NCI-H2227 (cell line): ENCODE data around the gene SERPING1.

ENCODE experiments used
- DNase-seq: peaks from one replicate; lab custom pipeline; 2025; ENCODE audit not compliant: unreplicated experiment; lab: John Stamatoyannopoulos, UW

SERPING1 gene

DNA sequence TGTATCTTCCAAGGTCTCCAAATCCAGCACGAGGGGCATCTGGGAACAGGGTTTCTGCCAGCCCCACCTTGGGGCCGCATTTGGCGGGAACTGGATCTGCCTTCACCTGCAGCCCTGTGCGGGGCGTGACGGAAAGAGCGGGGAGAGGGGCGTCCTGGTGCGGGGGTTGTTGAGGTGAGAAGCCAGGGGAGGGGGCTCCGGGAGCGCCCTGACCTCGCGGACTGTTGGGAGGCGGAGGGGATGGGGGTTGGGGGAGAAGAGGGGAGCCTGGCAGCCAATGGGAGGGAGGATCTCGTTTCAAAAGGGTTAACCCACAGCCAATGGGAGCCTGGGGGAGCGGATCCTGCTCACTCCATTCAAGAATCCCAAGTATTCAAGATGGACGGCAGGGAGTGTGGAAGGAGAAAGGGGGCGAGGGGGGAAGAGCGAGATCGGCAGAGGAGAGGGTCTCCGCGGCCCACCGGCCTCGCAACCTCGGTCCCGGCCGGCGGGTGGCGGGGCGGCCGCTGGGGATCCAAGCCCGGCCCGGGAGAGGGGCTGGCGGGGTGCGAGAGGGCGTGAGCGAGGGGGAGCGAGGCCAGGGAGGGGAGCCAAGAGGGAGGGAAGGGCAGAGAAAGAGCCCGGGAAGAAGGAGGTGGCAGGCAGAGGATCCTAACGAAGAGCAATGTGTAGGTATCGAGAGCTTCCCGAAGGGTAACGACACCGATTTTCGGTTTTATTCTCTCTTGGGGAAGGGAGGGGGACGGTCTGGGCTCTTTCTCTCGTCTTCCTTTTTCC lies 40.7 kb downstream of the SERPING1 start:
- DNase-seq, result peak; percentile 89

DNA sequence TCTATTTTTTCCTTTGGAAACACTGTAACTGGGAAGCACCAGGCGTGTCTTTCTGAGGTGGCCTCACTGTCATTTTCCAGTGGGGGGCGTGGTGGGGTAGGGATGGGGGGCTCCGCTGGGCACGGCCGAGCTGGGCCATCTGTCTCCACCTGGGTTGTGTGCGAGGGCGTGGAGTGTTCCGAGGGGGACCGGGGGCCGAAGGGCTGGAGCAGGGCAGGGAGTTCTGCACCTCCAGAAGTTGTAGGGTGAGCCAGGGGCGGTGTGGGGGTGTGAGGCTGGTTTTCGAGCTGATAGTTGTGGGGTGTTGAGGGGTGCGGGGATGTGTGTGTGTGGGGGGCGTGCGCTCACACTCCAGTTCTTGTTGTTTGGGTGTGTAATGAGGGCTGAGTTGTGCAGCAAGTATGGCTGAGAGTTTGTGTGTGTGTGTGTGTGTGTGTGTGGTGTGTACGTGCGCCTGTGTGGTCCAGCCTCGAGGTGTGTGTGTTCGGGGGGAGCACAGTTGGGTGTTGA lies 41.4 kb downstream of the SERPING1 start:
- peak; percentile 60 for DNase-seq

DNA sequence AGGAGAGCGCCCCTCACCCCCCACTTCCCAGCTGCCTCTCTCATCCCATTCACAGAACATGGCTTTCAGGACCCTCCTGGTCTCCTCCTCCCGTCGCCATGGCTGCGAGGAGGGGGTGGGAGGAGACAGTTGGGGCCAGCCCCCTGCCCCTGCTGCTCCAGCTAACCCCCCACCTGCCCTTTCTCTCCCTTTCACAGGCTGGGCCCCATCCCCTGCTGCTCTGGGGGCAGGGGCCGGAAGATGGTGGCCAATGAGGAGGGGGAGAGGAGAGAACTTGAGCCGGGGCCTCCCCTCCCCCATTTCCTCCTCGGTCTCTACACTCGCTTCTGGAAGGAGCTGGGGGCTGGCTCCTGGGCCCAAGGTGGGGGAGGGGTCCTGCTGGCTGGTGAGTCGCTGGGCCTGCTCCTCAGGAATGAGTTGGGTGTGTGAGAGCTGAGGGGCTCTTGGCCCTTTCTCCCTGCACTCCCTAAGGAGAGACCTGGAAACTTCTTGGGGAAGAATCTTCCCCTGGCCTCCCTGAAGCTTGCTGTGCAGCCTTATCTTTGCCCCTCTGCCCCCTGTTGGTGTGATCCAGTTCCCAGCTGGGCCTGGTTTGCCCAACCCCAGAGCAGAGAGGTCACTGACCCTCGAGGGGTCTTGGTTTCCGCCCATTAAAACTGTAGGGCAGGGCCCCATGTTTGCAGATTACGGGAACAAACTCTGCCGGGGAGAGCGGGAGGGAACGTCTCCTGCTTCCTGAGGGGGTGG lies 42.0 kb downstream of the SERPING1 start:
- peak; percentile 93 for DNase-seq

DNA sequence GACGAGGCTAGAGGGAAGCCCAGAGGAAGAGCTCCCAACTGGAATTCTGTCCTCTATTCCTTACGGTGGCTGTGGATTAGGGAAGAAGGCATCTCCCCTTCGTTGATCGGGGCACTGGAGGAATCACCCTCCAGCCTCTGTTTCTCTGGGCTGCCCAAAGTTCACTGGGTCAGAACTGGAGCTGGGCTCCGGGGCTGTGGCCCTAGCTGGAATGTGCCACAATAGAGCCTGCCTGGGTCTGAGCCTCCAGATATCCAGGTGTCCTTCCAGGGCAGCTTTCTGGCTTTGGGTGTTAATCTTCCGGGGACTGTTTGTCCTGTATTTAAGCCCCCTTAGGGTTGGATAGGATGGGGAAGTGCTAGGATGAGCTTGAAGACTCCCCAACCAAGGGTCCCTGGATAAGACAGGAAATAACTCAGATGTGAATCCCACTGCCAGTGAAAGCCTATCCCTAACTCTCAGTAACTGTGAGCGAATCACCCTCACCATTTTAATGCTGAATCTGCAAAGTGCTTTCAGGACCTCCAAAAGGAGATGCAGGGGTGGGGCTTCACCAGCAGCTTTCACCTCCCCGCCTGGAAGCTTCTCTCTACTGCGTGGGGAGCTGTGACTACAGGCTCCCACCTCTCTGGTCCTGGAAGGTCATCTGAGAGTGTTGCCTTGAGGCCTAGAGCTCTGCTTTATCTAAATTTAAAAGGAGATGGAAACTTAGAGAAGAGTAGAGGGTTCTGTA lies 42.7 kb downstream of the SERPING1 start:
- no peak for DNase-seq

DNA sequence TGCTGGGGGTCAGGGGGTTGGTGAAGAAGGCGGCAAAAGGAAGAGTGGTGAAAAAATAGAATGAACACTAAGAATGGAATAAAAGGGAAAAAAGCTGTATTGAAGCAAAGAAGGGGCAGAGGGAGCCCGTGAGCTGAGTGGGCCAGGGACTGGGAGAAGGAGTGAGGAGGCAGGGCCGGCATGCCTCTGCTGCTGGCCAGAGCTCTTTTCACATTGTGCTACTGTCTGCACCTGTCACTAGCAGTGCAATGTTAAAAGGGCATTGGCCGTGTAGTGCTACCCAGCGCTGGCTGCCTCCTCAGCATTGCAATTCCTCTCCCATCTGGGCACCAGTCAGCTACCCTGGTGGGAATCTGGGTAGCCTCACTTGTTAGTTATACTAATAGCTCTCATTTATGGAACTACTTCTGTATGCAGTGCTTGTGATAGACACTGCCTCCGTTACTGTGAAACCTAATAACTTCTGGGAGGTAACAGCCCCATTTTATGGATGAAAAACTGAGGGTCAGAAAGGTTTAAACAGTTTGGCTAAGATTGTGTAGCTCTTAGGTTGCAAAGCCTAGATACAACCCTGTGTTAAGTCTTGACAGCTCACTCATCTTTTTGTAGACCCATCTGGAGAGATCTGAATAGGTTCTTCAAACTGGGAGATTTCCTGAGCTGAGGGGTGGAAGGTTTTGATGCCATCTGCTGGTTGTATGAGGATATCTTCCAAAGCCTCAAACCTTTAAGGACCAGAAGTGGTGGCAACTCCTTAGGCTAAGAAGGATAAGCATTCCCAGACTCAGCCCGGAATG lies 43.7 kb downstream of the SERPING1 start:
- DNase-seq, result peak; percentile 72

DNA sequence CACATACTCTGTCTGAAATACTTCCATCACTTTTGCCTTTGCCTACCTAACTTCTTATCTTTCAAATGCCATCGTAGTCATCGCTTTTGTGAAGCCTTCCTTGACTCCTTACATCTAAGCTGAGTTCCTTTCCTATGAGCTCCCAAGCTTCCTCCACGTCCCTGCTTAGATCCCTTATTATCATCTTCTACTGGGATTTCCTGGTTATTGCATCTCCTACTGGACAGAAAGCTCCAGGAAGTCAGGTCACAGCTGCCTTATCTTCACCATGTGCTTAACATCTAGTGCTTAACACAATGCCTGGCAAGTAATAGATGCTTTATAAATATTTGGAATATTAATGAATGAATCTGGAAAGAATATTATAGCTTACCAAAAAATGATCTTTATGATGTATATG lies 46.3 kb downstream of the SERPING1 start:
- no peak for DNase-seq

DNA sequence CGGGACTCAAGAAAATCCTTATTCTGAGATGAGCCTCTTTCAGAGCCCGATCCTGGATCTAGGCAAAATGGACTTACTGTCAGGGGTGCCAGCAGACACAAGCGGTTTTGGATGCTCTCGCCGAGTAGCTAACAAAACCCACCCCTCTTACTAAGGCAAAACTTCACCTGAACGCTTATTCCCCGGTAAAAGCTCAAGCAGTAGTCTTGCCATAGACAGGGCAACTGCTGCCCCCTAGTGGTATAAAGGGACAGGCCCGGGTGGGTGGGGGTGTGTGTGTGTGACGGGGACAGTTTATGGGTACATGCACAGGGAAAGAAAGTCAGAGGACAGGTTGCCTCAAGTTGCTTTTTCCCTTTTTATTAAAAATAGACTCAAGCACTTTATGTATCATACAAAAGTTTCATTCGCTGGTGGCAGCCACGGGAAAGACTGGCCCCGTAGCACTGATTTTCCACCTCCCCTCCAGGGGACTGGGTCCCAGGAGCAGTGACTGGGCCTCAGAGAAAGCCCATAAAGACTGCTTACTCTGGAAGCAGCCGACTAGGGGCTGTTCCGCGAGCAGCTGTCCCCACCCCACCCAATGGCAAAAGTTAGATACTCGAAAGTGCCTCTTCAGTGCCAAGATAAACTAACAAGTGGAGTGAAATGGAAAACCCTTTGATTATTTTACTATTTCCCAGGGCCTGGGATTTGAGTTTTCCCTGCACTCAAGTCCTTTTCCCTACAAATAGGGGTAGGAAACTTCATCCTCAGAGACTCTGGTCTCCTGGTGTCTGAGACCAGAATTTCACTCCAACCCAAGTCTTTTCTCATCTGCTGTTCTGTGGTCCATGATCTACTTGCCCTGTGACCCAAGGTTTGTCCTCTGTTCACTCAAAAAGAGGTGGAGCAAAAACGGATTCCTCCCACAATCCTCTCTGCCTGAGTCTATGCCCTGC lies 47.5 kb downstream of the SERPING1 start:
- DNase-seq, result peak; percentile 90

DNA sequence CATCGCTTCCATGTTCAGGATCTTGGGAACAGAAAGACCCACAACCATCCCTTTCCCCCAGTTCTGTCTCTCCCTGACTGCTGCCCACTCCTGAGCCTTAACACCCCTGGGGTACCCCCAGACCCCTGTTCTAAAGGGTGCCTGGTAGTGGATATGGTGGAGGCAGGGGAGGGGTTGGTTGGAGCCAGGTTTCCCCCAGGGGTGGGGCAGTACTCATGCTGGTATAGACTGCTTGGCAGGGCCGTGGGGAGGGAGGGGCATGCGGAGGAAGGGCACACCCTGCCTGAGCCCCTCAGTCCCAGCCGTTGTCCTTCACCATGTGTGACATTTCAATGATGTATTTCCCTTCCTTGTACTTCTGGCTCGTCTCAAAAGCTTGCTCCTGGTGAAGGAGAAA lies 48.2 kb downstream of the SERPING1 start:
- no peak for DNase-seq

DNA sequence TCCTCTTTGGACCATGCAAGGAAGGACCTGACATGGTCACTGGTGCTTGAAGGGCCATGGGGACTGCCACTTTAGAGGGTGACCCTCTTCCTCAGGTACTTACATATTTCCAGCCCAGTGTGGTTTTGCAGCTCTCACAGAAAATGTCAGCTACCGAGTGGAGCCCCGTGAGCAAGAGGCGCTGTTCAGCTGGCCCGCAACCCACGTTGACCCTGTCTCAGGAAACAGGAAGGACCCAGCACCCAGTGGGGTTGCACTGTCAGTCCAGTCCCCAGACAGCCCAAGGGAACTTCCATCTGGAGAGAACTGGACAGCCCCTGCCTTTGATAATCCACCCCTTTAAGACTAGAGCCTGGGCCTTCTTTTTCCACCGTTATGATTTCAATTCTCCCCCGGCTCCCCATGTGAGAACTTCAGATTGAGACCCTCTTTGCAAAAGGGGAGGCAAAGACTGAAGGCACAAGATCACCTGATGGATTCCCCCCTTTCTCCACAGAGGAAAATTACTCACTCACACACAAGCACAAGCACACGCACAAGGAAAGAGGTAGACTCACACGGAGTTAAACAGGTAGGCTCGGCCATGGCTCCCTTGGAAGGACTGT lies 48.8 kb downstream of the SERPING1 start:
- no peak for DNase-seq

DNA sequence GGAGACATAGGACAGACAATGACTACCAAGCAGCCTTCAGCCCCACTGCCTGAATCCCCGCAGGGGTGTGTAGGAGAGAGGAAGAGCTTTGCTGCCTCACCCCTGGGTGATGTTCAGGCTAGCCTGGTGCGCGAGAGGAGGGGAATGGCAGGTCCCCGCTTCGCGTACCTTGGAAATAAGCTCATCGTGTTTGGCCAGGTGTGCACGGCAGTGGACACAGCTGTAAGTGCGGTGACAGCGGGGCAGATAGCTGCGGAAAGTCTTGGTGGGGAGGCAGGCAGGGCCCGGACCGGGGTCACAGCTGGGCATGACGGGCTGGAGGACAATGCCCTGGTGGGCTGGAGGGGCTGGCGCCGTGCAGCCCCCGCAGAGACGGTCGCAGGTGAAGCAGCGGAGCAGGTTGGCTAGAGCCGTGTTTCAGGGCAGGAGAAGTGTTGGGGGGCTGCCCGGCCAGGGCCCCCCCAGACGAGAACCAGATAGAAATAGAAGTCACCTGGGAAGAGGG lies 49.4 kb downstream of the SERPING1 start:
- DNase-seq, result peak; percentile 15

DNA sequence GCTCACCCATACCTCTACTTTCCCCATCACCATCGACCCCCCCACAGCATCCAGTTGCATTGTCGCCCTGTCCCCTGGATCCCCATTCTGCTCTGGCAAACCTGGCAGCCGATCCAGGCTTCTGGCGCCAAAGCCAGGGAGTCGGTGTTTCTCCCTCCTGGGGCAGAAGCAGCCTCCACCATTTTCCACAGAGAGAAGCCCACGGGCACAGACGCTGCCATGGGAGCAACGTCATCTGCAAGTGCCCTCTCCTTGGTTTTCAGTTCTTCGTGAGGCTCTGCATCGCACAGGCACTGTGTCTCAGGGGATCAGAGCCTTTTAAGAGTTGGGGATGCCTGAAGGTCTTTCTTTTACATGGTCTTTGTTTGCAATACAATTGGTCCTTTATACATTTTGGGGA lies 49.9 kb downstream of the SERPING1 start:
- peak; percentile 27 for DNase-seq

DNA sequence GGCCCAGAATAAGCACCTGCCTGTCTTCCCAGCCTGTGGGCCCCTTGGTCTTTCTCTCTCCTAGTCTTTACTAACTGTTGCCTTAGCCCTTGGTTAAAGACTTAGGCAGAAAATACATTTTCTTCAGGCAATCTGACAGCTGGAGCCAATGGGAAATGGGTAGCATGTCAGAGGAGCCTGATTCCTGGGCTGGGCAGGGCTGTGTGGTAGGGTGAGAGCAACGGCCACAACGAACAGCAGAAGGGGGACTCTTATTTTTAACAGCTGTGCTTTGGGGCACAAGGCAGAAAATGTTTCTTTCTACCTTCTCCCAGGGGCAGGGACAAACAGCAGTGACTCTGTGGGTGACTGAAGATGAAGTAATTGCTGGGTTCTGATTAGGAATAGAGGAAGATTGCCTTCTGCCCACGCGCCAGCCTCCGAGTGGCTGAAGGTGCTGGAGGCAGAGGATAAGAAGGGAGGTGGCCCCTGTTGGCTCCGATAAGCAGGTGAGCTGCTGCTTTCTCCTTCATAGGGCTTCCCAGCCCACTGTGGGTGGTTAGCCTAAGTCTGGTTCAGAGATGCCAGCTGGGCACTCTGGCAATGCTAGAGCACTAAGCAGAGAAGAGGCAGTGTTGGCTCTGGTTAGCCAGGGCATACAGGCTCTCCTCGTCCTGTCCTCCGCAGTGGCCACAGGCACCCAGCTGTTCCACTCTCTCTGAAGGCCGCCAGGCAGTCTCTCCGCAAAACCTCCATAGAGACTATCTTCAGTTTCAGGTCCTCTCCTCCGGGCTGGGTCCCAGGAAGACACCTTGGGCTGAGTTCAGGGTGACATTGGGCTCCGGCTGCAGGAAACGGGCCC lies 50.7 kb downstream of the SERPING1 start:
- DNase-seq, result peak; percentile 52

DNA sequence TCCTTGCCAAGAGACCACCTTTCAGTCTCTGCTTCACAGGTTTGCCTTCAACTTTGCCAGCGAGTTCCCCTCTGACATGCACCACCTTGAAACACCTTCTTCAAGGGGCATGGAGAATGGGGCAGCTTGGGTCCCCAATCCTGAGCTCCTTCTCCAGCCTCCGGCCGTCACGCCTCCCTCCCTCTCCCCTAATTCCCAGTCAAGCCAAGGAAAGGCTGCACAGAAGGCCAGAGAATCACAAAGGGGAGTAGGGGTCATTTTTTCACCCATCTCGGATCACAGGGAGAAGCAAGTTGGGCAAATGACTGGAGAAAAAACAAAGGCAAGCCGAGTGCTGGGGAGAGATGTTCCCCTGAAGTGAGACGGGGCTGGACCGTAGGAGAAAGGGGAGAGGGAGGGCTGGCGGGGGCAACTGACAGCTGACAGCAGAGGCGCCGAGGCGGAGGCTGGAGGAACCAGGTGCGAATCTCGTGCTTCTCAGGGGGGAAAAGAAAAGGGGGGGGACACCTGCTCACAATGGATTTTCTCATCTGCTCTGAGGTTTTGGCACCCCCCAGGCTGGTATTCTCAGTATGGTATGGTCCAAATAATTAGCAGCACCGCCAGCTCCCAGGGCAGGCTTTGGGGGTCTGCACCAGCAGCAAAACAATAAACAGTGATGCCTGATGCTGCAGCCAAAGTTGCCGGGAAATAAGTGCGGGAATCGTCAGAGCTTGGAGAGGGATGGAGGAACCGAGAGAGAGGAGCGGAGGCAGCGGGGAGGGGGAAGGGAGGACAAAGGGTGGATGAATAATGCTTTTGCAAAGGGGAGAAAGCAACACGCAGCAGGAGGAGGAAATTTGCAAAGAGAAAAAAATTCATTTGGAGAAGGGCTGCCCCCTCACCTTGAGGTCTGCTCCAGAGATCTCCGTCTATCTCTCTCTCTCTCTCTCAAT lies 51.6 kb downstream of the SERPING1 start:
- DNase-seq, result peak; percentile 60

DNA sequence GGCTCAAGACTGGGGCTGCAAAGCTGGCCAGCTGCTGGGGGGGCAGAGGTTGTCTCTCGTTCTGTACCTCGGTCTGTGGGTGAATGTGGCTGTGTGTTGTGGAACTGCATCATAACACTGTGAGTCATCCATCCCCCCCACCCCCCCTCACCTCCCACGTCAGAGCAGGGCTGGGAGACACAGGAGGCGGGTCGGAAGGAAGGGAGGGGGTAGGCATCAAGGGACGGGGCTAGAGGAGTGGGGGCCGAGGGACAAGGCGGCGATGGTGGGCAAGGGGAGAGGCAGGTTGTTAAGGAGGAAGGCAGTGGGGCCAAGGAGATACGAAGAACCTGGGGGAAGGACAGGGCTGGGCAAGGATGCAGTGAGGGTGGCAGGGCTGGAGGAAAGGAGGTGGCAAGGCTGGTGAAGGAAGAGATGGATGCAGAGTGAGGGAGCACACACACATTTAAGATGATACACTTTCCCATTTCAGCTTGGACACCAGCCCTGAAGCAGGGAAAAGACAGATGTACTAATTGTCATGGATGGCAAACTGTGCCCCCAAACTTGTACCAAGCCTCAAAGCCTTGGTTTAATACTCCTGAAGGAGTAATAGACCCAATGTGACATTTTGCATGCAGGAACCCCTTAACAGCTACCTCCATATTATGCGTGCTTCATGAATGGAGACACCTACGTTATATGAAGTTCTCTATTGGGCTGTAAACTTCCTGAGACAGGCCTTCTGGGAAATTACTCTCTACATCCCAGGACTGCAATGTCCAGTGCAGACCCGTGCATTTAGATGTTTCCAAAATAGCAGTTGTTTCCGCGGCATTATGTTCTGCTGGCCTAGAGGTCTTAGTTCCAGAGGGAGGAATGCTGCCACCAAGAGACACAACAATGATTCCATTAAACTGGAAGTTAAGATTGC lies 52.6 kb downstream of the SERPING1 start, which contains the start of gene YPEL4:
Gene YPEL4, minus strand, starts transcription at position 87 of the 913 bp plus-strand sequence. CDS start 2,805 bp downstream, outside the sequence.
- peak; percentile 81 for DNase-seq

DNA sequence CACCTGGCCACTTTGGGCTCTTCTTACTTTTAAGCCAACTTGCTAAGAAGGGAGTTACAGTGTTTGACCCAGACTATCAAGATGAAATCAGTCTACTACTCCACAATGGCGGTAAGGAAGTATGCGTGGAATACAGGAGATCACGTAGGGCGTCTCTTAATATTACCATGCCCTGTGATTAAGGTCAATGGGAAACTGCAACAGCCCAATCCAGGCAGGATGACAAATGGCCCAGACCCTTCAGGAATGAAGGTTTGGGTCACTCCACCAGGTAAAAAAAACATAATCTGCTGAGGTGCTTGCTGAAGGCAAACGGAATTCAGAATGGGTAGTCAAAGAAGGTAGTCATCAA lies 53.2 kb downstream of the SERPING1 start:
- no peak for DNase-seq

DNA sequence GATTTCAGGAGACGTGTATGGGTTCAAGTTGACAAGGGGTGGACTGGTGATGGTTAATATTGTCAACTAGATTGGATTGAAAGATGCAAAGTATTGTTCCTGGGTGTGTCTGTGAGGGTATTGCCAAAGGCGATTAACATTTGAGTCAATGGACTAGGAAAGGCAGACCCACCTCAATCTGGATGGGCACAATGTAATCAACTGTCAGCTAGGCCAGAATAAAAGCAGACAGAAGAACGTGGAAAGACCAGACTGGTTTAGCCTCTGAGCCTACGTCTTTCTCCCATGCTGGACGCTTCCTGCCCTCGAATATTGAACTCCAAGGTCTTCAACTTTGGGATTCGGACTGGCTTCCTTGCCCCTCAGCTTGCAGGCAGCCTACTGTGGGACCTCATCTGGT lies 53.9 kb downstream of the SERPING1 start:
- DNase-seq, result no peak
